ENCODE results near the gene NAALADL2. TPM values are rescaled to one million over a fixed set of nuclear protein-coding genes. Genes with fewer than 3 reads are reported as not detected.

NAALADL2 gene
- total RNA-seq, 1 donor from 2014 or later = 2.9 TPM

- TF ChIP-seq CTCF (IDR thresholded peaks at IDR 0.05; ENCODE audit: insufficient read depth, low read length, poor library complexity, severe bottlenecking) = no peak
- no peaks in the 10 kb centered on the region for H3K36me3 ChIP-seq (ENCODE audit: control insufficient read depth, insufficient read depth, low read length)
- H3K27me3 ChIP-seq (ENCODE audit: control insufficient read depth, insufficient read depth, low read length) = no peaks in the 10 kb centered on the region
- H3K4me3 ChIP-seq (ENCODE audit: low read depth, low read length) = no peak overlapping the region
- DNase-seq (ENCODE audit: low read depth) = no peak
Observed at GRCh38 chr3:175149675-175150074, 290.5 kb downstream of the NAALADL2 start.

- no peak for TF ChIP-seq CTCF (IDR thresholded peaks at IDR 0.05; ENCODE audit: insufficient read depth, low read length, poor library complexity, severe bottlenecking)
- Histone ChIP-seq H3K4me3 (ENCODE audit: low read depth, low read length) (no peak overlapping the region), H3K36me3 (ENCODE audit: control insufficient read depth, insufficient read depth, low read length) (no peaks in the 10 kb centered on the region), H3K27me3 (ENCODE audit: control insufficient read depth, insufficient read depth, low read length) (no peaks in the 10 kb centered on the region)
- peak; percentile 31 for DNase-seq (ENCODE audit: low read depth)
Observed at GRCh38 chr3:175150812-175151401, 291.8 kb downstream of the NAALADL2 start.

GRCh38 chr3:175153595-175153994 is 294.5 kb downstream of the NAALADL2 start:
- no peak for TF ChIP-seq CTCF (IDR thresholded peaks at IDR 0.05; ENCODE audit: insufficient read depth, low read length, poor library complexity, severe bottlenecking)

GRCh38 chr3:175155172-175155571 is 296.0 kb downstream of the NAALADL2 start:
- H3K4me3 ChIP-seq (ENCODE audit: low read depth, low read length) = no peak overlapping the region
- H3K36me3 ChIP-seq (ENCODE audit: control insufficient read depth, insufficient read depth, low read length) = no peaks in the 10 kb centered on the region
- H3K27me3 ChIP-seq (ENCODE audit: control insufficient read depth, insufficient read depth, low read length) = no peaks in the 10 kb centered on the region
- TF ChIP-seq CTCF (IDR thresholded peaks at IDR 0.05; ENCODE audit: insufficient read depth, low read length, poor library complexity, severe bottlenecking) = no peak
- DNase-seq (ENCODE audit: low read depth) = no peak

More at GRCh38 chr3:175153595-175153994, 294.5 kb downstream of the NAALADL2 start:
- no peak for DNase-seq (ENCODE audit: low read depth)
- Histone ChIP-seq H3K27me3 (ENCODE audit: control insufficient read depth, insufficient read depth, low read length) (no peaks in the 10 kb centered on the region), H3K4me3 (ENCODE audit: low read depth, low read length) (no peak overlapping the region), H3K36me3 (ENCODE audit: control insufficient read depth, insufficient read depth, low read length) (no peaks in the 10 kb centered on the region)

GRCh38 chr3:175159202-175159601 is 300.1 kb downstream of the NAALADL2 start:
- TF ChIP-seq CTCF (IDR thresholded peaks at IDR 0.05; ENCODE audit: insufficient read depth, low read length, poor library complexity, severe bottlenecking) = no peak
- Histone ChIP-seq H3K4me3 (ENCODE audit: low read depth, low read length) (no peak overlapping the region), H3K36me3 (ENCODE audit: control insufficient read depth, insufficient read depth, low read length) (no peaks in the 10 kb centered on the region), H3K27me3 (ENCODE audit: control insufficient read depth, insufficient read depth, low read length) (no peaks in the 10 kb centered on the region)
- no peak for DNase-seq (ENCODE audit: low read depth)

- H3K36me3 ChIP-seq (ENCODE audit: control insufficient read depth, insufficient read depth, low read length) = no peaks in the 10 kb centered on the region
- no peak for TF ChIP-seq CTCF (IDR thresholded peaks at IDR 0.05; ENCODE audit: insufficient read depth, low read length, poor library complexity, severe bottlenecking)
- DNase-seq (ENCODE audit: low read depth) = no peak
- H3K27me3 ChIP-seq (ENCODE audit: control insufficient read depth, insufficient read depth, low read length) = no peaks in the 10 kb centered on the region
- H3K4me3 ChIP-seq (ENCODE audit: low read depth, low read length) = no peak overlapping the region
Observed at GRCh38 chr3:175161291-175161690, 302.2 kb downstream of the NAALADL2 start.

All from kidney epithelial cell (primary cell).